Measurements from ENCODE around the gene PPP1R10.

PPP1R10 gene

GRCh38 chr6:30555816-30556065, 61.3 kb downstream of the PPP1R10 start:
- no peak for DNase-seq

GRCh38 chr6:30554962-30555815, 61.9 kb downstream of the PPP1R10 start:
- no peak for DNase-seq

DNA sequence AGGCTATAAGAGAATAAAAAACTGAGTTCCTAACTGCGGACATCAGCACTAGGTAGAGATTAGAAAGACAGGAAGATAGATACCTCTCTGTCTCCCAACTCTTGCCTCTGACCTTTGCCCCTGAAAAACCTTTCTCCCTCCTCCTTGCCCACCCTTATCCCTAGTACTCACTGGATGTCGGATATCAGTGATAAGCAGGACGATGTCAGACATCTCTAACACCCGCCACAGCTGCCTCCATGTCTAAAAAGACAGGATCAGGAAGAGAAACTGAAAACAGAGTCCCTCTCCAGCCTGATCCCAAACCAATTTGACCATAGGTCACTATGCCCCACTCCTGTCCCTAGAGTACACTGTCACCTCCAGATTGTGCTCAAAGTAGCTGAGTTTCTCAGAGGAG, 62.6 kb downstream of the PPP1R10 start:
- DNase-seq: no peak
